Fibroblast of upper back skin (primary cell): ENCODE data around the gene TCF7L1.

Experiments used
- DNase-seq: peaks from one replicate; pipeline ENCODE4 v3.0.0-alpha.2; 2013

Gene TCF7L1

GRCh38 chr2:85257359-85257969 lies 124.3 kb downstream of the TCF7L1 start:
- no peak for DNase-seq

- peak; percentile 69 for DNase-seq
These were observed 124.9 kb downstream of the TCF7L1 start for GRCh38 chr2:85257970-85258605.

GRCh38 chr2:85259101-85259590 lies 126.0 kb downstream of the TCF7L1 start:
- DNase-seq, result peak; percentile 79

- no peak for DNase-seq
These were observed 126.7 kb downstream of the TCF7L1 start for GRCh38 chr2:85259879-85260278.

- no peak for DNase-seq
These were observed 130.4 kb downstream of the TCF7L1 start for GRCh38 chr2:85263591-85263990.

- peak; percentile 90 for DNase-seq
These were observed 131.3 kb downstream of the TCF7L1 start for GRCh38 chr2:85264471-85264870.

GRCh38 chr2:85265304-85265703 lies 132.1 kb downstream of the TCF7L1 start:
- DNase-seq, result no peak

- peak; percentile 55 for DNase-seq
These were observed 133.2 kb downstream of the TCF7L1 start for GRCh38 chr2:85266146-85267041.

DNA sequence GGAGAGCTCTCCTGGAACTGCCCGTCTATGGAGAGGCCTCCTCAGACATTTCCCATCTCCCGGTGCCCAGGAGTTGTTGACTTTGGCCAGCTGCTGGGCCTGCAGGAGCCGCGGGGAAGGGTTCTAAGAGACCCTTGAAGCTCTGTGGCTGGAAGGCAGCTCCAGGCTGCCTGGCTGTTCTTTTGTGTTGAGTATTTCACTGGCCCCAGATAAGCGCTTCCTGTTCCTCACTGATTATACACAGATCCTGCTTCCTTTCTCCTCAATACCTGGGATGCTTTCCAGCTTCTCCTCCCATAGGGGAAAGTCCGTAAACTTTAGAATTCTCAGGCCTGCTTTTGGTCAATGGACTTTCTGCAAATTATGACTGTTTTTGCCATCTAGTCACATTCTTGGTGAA lies 136.8 kb downstream of the TCF7L1 start:
- DNase-seq, result peak; percentile 49

DNA sequence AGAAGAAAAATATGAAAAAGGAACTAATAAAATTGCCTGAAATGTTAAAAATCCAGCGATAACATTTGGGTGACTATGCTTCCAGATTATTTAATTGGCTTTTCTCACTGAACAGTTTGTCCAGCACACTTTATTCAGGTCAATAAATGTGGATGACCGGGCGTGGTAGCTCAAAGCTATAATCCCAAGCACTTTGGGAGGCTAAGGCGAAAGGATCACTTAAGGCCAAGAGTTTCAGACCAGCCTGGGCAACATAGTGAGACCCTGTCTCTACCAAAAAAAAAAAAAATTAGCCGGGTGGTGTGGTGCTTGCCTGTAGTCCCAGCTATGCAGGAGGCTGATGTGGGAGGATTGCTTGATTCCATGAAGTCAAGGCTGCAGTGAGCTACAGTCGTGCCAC lies 139.2 kb downstream of the TCF7L1 start:
- no peak for DNase-seq

GRCh38 chr2:85273738-85274731 lies 140.8 kb downstream of the TCF7L1 start:
- peak; percentile 83 for DNase-seq

- no peak for DNase-seq
These were observed 142.9 kb downstream of the TCF7L1 start for GRCh38 chr2:85275984-85276540.

- no peak for DNase-seq
These were observed 143.5 kb downstream of the TCF7L1 start for GRCh38 chr2:85276571-85277118.

DNA sequence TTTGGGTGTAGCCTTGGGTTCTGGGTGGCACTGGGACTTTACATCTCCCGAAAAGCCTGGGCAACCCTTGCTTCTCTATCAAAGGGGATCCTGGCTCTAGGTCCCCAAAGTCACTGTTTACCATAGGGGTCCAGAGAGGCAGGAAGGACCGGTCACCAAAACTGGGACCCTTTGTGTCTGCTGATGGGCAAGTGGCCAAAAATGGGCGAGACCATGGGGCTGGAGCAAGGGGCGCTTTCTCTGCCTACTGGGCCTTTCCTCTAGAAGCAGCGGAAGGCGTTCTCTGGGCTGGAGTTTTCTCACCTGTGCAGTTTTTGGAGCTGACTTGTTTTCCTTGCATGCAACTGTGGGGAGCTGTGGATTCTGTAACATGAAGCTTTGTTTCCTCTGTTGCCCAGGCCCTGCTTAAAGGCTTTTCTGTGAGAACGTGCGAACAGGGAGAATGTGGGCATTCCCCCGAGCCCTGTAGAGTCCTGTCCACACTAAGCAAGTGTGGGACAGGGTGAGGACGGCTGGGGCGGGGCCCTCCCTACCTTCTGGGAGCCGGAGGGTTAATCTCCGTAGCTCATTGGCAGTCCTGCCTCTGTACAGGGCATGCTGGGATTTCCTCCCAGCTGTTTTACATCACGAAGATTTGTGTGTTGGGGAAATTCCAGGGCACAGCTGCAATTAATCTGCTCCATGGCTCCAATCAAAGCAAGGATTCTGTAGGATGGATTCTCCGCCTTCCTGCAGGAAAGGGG lies 144.4 kb downstream of the TCF7L1 start:
- peak; percentile 97 for DNase-seq

- DNase-seq, result peak; percentile 92
These were observed 145.2 kb downstream of the TCF7L1 start for GRCh38 chr2:85278361-85278760.

DNA sequence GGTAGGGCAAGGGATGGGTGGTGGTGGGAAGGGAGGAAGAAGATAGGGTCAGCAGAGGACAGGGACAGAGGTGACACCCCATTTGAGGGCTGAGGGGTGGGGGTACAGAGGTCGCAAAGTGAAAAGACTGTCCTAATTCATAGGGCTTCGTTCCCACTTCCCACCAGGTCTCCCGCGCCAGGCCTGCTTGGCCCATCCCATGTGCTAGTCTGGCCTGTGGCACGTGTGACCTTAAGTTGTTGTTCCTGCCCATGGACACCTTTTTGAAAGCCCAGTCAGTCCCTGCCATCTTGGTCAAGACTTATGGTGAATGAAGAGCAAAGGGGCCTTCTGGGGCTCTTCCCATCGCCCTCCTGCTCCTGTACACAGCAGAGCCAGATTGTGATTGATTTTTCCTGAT lies 148.4 kb downstream of the TCF7L1 start:
- no peak for DNase-seq

- DNase-seq, result no peak
These were observed 149.7 kb downstream of the TCF7L1 start for GRCh38 chr2:85282914-85283313.

DNA sequence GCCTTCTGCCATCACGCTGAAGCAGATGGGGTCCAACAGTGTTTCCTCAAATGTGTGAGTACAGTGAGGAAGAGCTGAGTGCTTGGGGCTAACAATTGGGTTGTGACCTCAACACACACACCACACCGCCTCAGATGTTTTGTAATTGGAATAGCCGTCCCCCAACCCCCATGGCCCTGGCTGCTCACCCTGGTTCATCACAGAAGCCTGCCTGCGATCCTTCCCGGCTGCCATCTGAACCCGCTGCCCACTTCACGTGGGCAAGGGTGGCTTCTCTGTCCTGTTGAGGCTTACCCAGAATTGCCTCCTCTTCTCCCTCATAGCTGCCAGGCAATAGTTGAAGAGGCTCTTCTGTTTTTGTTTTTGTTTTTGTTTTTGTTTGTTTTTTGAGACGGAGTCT lies 150.4 kb downstream of the TCF7L1 start:
- DNase-seq, result no peak

- DNase-seq, result no peak
These were observed 153.7 kb downstream of the TCF7L1 start for GRCh38 chr2:85286918-85287317.

DNA sequence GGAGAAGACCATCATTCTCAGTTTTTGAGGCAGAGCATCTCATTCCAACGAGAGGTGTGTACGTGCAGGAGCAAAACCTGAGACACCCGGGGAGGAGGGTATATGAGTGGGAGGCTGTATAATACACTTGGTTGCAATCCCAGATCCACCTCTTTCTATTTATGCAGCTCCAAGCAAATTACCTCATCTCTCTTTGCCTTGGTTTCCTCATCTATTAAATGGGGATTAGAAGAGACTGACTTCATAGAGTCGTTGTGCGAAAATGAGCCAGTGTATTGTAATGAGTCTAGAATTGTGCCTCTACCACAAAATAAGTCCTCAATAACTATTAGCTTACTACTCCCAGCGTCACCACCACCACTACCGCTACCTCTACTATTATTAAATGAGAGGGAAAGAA lies 154.5 kb downstream of the TCF7L1 start:
- DNase-seq, result no peak

DNA sequence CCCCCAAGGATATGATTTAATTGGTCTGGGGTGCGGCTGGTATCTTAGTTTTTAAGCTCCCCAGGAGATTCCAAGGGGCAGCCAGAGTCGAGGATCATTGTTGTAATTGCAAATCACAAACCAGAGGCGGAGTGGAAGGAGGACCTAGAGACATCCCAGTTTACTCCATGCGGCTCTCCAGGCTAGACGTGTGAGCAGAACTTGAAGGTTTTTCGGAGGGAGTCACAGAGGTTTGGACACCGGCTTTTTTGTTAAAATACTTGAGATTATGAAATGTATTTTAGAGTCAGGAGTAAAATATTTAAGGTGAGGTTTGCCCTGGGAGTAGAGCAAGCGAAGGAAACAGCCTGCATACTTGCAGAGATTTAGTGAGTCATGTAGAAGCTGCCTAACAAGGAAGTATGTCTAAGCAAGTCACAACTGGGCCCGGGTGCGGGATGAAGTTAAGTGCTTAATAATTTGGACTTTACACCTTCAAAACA lies 155.1 kb downstream of the TCF7L1 start:
- peak; percentile 86 for DNase-seq
